ENCODE measurements around the gene FIZ1. TPM values are rescaled to one million over a fixed set of nuclear protein-coding genes. Genes with fewer than 3 reads are reported as not detected.

The FIZ1 gene
- total RNA-seq, 2 donors from 2014 or later = 12.2 to 14.5 TPM

DNA sequence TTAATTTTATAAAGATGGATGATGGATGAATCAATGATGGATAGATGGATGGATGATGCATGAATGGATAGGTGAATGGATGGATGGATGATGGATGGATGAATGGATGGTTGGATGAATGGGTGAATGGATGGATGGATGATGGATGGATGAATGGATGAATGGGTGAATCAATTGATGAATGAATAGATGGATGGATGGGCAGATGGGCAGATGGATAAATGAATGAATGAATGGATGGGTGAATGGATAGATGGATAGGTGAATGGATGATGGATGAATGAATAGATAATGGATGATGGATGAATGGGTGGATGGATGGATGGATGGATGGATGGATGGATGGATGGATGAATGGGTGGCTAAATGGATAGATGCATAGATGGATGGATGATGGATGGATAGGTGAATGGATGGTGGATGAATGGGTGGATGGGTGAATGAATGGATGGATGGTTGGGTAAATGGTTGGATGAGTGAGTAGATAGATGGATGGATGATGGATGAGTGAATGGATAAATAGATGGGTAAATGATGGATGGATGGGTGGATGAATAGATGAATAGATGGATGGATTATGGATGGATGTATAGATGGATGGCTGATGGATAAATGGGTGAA, 31.5 kb downstream of the FIZ1 start:
- H3K36me3 ChIP-seq = no peaks in the 10 kb centered on the region
- intact Hi-C loops (cut with DNase I) = no loop called here
- no peak for DNase-seq
- no peak overlapping the region for H3K27ac ChIP-seq
- no peak overlapping the region for H3K4me3 ChIP-seq
- H3K9ac ChIP-seq (ENCODE audit: low read depth in 2 of 2, low read length in 2 of 2) = no peak overlapping the region
- no peaks in the 10 kb centered on the region for H3K9me3 ChIP-seq
- H3K27me3 ChIP-seq = no peaks in the 10 kb centered on the region
- H3K4me1 ChIP-seq = no peaks in the 10 kb centered on the region
- TF ChIP-seq, protein P1, sequence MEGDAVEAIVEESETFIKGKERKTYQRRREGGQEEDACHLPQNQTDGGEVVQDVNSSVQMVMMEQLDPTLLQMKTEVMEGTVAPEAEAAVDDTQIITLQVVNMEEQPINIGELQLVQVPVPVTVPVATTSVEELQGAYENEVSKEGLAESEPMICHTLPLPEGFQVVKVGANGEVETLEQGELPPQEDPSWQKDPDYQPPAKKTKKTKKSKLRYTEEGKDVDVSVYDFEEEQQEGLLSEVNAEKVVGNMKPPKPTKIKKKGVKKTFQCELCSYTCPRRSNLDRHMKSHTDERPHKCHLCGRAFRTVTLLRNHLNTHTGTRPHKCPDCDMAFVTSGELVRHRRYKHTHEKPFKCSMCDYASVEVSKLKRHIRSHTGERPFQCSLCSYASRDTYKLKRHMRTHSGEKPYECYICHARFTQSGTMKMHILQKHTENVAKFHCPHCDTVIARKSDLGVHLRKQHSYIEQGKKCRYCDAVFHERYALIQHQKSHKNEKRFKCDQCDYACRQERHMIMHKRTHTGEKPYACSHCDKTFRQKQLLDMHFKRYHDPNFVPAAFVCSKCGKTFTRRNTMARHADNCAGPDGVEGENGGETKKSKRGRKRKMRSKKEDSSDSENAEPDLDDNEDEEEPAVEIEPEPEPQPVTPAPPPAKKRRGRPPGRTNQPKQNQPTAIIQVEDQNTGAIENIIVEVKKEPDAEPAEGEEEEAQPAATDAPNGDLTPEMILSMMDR (IDR thresholded peaks at IDR 0.05) = no peak

DNA sequence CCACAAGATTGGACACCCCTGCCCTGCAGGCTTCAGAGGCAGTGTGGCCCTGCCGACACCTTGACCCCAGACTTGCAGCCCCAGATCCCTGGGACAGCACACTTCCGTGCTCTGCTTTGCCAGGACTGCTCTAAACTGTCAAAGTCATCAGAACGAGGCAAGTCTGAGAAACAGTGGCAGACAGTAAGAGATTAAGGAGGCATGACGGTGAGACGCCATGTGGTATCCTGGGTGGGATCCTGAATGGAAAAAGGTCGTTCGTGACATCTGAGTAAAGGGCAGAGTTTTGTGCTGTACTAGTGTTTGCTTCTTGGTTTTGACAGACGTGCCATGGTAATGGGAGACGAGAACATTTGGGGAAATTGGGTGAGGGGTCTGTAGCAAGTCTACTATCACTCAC, 32.5 kb downstream of the FIZ1 start:
- no peak overlapping the region for H3K4me3 ChIP-seq
- no peaks in the 10 kb centered on the region for H3K9me3 ChIP-seq
- no peak overlapping the region for H3K9ac ChIP-seq (ENCODE audit: low read depth in 2 of 2, low read length in 2 of 2)
- no peak overlapping the region for H3K27ac ChIP-seq
- no peaks in the 10 kb centered on the region for H3K4me1 ChIP-seq
- TF ChIP-seq, protein P1 (IDR thresholded peaks at IDR 0.05) = no peak
- no peaks in the 10 kb centered on the region for H3K27me3 ChIP-seq
- no peak for DNase-seq
- intact Hi-C loops (cut with DNase I) = no loop called here
- H3K36me3 ChIP-seq = no peaks in the 10 kb centered on the region

DNA sequence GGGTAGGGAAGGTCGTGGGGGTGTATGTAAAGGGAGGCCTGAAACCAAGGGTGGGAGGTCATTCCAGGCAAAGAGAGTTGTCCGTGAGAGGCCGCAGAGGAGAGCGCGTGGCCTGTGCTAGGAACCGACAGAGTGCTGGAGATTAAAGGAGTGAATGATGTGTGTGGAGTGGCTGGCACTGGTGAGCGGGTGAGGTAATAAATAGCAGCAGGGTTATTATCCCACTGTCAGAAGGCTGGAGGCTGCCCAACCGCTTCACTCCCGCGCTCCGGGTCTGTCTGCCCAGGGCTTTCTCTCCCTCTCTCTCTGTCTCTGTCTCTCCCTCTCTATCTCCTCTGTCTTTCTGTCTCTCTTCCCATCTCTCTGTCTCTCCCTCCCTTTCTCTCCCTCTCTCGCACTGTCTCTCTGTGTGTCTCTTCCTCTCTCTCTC, 36.0 kb downstream of the FIZ1 start:
- no peaks in the 10 kb centered on the region for H3K4me1 ChIP-seq
- TF ChIP-seq, protein P1 (IDR thresholded peaks at IDR 0.05) = no peak
- no peak overlapping the region for H3K27ac ChIP-seq
- no peaks in the 10 kb centered on the region for H3K9me3 ChIP-seq
- no peak for DNase-seq
- no peaks in the 10 kb centered on the region for H3K36me3 ChIP-seq
- no peaks in the 10 kb centered on the region for H3K27me3 ChIP-seq
- H3K4me3 ChIP-seq = no peak overlapping the region
- no peak overlapping the region for H3K9ac ChIP-seq (ENCODE audit: low read depth in 2 of 2, low read length in 2 of 2)
- intact Hi-C loops (cut with DNase I) = no loop called here

DNA sequence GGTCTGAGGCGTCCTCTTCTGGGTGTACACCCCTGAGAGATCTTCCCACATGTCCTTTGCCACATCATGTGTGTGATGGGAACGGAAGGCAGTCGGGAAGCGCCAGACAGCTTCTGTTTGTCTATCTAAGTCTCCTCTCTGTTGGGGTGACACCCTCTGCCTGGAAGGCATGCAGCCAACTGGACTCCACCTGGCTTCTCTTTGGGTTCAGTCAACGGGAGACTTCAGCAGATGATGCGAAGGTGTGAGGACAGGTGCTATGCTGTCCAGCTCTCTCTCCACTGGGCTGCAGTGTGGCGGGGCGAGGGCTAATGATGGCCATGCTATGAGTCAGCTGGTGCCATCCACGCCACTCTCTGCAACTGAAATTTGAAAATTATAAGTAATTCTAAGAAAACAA, 39.6 kb downstream of the FIZ1 start:
- Histone ChIP-seq H3K27me3 (no peaks in the 10 kb centered on the region), H3K9me3 (no peaks in the 10 kb centered on the region), H3K4me1 (no peaks in the 10 kb centered on the region), H3K27ac (no peak overlapping the region), H3K9ac (ENCODE audit: low read depth in 2 of 2, low read length in 2 of 2) (no peak overlapping the region), H3K36me3 (no peaks in the 10 kb centered on the region), H3K4me3 (no peak overlapping the region)
- DNase-seq = no peak
- TF ChIP-seq, protein P1 (IDR thresholded peaks at IDR 0.05) = no peak
- intact Hi-C loops (cut with DNase I) = no loop called here

DNA sequence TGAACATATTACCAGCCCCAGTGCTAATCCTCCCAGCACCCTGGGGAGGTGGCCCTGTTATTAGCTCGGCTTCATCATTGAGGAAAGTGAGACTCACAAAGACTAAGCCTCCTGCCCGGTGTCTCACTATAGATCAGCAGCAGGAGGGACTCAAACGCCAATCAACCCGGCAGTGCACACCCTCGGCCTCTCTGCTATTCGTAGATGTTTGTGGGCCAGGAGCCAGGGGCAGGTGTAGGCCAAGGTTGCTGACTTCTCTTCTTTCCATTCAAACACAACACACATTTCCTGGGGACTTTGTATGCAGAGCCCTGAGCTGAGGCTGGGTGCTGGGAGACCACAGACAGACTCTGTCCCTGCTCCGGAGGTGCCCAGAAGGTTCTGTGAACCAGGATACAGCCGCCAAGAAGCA, 44.6 kb downstream of the FIZ1 start:
- TF ChIP-seq, protein P1 (IDR thresholded peaks at IDR 0.05) = no peak
- Histone ChIP-seq H3K4me3 (no peak overlapping the region), H3K9me3 (no peaks in the 10 kb centered on the region), H3K4me1 (no peaks in the 10 kb centered on the region), H3K27ac (no peak overlapping the region), H3K27me3 (no peaks in the 10 kb centered on the region), H3K9ac (ENCODE audit: low read depth in 2 of 2, low read length in 2 of 2) (no peak overlapping the region), H3K36me3 (no peaks in the 10 kb centered on the region)
- DNase-seq = no peak
- intact Hi-C loops (cut with DNase I) = loop anchor here (5.0 kb wide), 1 partner anchor 33 kb away; no protein-coding TSS in a partner anchor

All from colonic mucosa (tissue), 4 donors.